ENCODE data around the gene CCDC78. TPM values are rescaled to one million over a fixed set of nuclear protein-coding genes. Genes with fewer than 3 reads are reported as not detected.

CCDC78 gene
- total and polyA plus RNA-seq, 2 donors, result 4.8 to 12.4 TPM

DNA sequence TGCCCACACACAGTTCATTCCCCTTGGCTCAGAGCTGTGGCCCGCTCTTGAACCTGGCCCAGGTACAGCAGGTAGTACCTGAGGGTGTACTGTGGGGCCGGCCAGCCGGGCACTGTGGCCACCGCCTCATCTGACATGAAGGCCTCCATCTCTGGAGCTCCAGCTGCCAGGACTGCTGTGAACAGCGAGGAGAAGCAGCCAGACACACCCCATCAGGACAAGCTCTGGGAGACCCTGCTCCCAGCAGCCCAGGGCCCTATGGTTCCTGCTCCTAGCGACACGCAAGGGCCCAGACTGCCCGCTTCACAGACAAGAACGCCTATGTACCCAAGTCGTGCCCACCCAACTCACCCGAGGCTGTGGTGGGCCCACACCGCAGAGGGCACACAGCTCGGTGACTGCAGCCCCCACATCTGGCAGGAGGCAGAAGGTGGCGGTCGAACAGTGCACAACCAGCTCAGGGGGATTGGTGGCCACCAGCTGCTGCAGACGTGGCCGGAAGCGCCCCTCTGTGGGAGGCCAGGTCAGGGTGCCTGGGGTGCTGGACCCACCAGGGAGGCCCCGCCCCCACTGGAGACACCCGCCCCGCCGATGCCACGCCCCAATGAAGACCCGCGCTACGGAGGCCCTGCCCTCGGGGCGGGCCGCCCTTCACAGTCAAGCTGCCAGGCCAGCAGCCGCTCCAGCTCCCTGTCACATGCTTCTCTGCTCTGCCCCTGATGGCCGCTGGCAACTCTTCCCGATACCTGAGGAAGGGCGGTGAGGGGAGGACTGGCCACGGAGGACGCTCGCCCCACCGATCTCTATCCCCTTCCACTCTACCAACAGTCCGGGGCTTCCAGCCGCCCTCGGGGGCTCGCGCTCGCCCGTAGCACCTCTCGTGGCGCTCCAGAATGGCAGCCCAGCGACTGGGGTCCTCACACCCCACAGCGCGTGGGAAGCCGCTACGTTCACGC is 47.1 kb downstream of the CCDC78 start:
- peaks cover 19 to 52% of the 10 kb centered on the region in 2 donors for H3K4me1 ChIP-seq (ENCODE audit: control insufficient read depth in 2 of 2, insufficient read depth in 2 of 2, low read length in 2 of 2)
- peaks cover 0 to 1% of the 10 kb centered on the region in 2 donors for H3K9me3 ChIP-seq (ENCODE audit: control insufficient read depth in 2 of 2, insufficient read depth in 1 of 2, low read length in 1 of 2)
- DNase-seq (ENCODE audit: low read depth in 6 of 9, low spot score in 9 of 9), result peak in 2 of 9 donors; percentile 36 to 57
- H3K27ac ChIP-seq (ENCODE audit: low read depth in 1 of 2, low read length in 1 of 2), result peak overlapping the region; percentile 53 to 74
- peak overlapping the region; percentile 41 to 89 for H3K4me3 ChIP-seq (ENCODE audit: low read length in 2 of 2)
- H3K36me3 ChIP-seq (ENCODE audit: control insufficient read depth in 2 of 2, insufficient read depth in 2 of 2, low read length in 1 of 2), result peaks cover 21% of the 10 kb centered on the region in 2 donors
- 27% methylated on average over 52 of the region's 52 CpGs for WGBS
- H3K27me3 ChIP-seq (ENCODE audit: control insufficient read depth in 2 of 2, insufficient read depth in 1 of 2, low read length in 1 of 2), result peaks cover 32 to 51% of the 10 kb centered on the region in 2 donors

DNA sequence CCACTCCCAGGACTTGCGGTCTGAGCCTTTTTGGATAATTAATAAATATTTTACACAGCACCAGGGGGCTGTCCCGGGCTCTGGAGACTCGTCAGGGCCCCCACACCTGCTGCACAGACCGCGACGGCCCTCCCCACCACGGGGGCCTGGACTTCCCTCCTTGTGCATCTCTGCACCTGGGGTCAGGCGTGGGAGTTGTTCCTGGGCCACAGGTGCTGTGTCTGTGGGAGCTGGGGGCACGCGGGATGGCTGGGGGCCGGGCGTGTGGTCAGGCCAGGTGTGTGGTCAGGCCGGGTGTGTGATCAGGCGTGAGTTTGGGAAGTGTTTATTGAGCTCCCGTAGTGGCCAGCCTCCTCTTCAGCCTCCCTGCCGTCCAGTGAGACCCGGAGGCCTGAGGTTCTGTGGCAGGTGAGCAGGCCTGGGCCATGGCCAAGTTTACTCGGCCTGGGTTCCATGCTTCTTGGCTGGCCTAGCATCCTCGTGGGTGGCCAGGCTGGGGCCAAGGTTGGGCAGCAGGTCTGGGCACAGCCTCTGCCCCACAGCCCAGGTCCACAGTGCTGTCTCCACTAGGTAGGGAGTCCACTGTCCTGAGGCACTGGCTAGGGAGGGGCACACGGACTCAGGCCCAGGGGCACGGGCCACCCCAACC is 47.9 kb downstream of the CCDC78 start:
- 86% methylated on average over 21 of the region's 21 CpGs for WGBS
- Histone ChIP-seq H3K27ac (ENCODE audit: low read depth in 1 of 2, low read length in 1 of 2) (peak overlapping the region in 1 of 2 donors; percentile 13), H3K4me1 (ENCODE audit: control insufficient read depth in 2 of 2, insufficient read depth in 2 of 2, low read length in 2 of 2) (peaks cover 19 to 48% of the 10 kb centered on the region in 2 donors)

DNA sequence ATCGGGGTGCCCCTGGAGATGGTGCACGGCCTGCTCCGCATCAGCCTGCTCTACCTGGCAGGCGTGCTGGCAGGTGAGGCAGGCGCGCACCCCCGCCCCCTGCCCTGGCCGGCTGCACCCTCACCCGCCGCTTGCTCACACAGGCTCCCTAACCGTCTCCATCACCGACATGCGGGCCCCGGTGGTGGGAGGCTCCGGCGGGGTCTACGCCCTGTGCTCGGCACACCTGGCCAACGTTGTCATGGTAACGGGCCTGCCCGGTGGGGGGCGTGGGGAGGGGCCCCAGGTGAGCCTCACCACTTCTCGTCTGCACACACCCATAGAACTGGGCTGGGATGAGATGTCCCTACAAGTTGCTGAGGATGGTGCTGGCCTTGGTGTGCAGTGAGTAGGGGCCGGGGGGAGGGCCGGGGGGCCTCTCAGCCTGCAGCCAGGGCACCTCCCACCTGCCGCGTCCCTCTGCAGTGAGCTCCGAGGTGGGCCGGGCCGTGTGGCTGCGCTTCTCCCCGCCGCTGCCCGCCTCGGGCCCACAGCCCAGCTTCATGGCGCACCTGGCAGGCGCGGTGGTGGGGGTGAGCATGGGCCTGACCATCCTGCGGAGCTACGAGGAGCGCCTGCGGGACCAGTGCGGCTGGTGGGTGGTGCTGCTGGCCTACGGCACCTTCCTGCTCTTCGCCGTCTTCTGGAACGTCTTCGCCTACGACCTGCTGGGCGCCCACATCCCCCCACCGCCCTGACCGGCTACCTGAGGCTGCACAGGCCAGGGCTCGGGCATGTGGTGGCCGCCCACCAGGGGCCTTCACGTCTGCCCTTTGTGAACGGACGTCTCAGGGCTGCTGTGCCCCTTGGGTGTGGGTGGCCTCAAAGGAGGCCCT is 48.7 kb downstream of the CCDC78 start:
- Histone ChIP-seq H3K27me3 (ENCODE audit: control insufficient read depth in 2 of 2, insufficient read depth in 1 of 2, low read length in 1 of 2) (peaks cover 32 to 54% of the 10 kb centered on the region in 2 donors), H3K4me3 (ENCODE audit: low read length in 2 of 2) (no peak overlapping the region), H3K4me1 (ENCODE audit: control insufficient read depth in 2 of 2, insufficient read depth in 2 of 2, low read length in 2 of 2) (peaks cover 19 to 43% of the 10 kb centered on the region in 2 donors), H3K36me3 (ENCODE audit: control insufficient read depth in 2 of 2, insufficient read depth in 2 of 2, low read length in 1 of 2) (peaks cover 29 to 31% of the 10 kb centered on the region in 2 donors), H3K27ac (ENCODE audit: low read depth in 1 of 2, low read length in 1 of 2) (peak overlapping the region in 1 of 2 donors; percentile 60), H3K9me3 (ENCODE audit: control insufficient read depth in 2 of 2, insufficient read depth in 1 of 2, low read length in 1 of 2) (peaks cover 0 to 1% of the 10 kb centered on the region in 2 donors)
- no peak for DNase-seq (ENCODE audit: low read depth in 6 of 9, low spot score in 9 of 9)
- WGBS, result 75% methylated on average over 57 of the region's 57 CpGs

More for the DNA sequence above, 47.9 kb downstream of the CCDC78 start:
- Histone ChIP-seq H3K27me3 (ENCODE audit: control insufficient read depth in 2 of 2, insufficient read depth in 1 of 2, low read length in 1 of 2) (peaks cover 32 to 54% of the 10 kb centered on the region in 2 donors), H3K4me3 (ENCODE audit: low read length in 2 of 2) (no peak overlapping the region), H3K9me3 (ENCODE audit: control insufficient read depth in 2 of 2, insufficient read depth in 1 of 2, low read length in 1 of 2) (peaks cover 0 to 1% of the 10 kb centered on the region in 2 donors), H3K36me3 (ENCODE audit: control insufficient read depth in 2 of 2, insufficient read depth in 2 of 2, low read length in 1 of 2) (peaks cover 29% of the 10 kb centered on the region in 2 donors)
- no peak for DNase-seq (ENCODE audit: low read depth in 6 of 9, low spot score in 9 of 9)

DNA sequence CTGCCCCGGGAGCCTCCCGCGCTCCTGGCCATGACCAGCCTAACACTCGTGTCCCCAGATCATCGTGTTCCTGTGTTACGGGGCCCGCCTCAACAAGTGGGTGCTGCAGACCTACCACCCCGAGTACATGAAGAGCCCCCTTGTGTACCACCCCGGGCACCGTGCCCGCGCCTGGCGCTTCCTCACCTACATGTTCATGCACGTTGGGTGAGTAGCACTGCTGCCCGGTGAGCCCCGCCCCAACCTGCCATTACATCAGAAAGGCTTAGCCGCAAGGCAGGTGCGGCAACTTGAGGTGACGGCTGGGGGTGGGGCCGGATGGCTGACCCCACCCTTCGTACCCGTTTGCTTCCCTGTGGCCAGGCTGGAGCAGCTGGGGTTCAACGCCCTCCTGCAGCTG is 49.3 kb downstream of the CCDC78 start:
- no peak for DNase-seq (ENCODE audit: low read depth in 6 of 9, low spot score in 9 of 9)
- peaks cover 17 to 43% of the 10 kb centered on the region in 2 donors for H3K4me1 ChIP-seq (ENCODE audit: control insufficient read depth in 2 of 2, insufficient read depth in 2 of 2, low read length in 2 of 2)
- peaks cover 29 to 31% of the 10 kb centered on the region in 2 donors for H3K36me3 ChIP-seq (ENCODE audit: control insufficient read depth in 2 of 2, insufficient read depth in 2 of 2, low read length in 1 of 2)

DNA sequence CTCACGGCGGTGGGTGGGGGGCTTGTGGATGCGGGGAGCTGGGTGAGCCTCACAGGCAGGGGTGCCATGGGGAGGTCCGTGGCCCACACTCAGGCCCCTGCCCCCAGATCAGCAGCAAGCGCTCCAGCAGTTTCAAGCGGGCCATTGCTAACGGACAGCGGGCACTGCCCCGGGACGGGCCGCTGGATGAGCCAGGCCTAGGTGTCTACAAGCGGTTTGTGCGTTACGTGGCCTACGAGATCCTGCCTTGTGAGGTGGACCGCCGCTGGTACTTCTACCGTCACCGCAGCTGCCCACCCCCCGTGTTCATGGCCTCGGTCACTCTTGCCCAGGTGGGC is 49.7 kb downstream of the CCDC78 start:
- no peak overlapping the region for H3K4me3 ChIP-seq (ENCODE audit: low read length in 2 of 2)
- peaks cover 13 to 42% of the 10 kb centered on the region in 2 donors for H3K4me1 ChIP-seq (ENCODE audit: control insufficient read depth in 2 of 2, insufficient read depth in 2 of 2, low read length in 2 of 2)
- WGBS, result 95% methylated on average over 21 of the region's 21 CpGs
- H3K9me3 ChIP-seq (ENCODE audit: control insufficient read depth in 2 of 2, insufficient read depth in 1 of 2, low read length in 1 of 2), result no peaks in the 10 kb centered on the region
- no peak for DNase-seq (ENCODE audit: low read depth in 6 of 9, low spot score in 9 of 9)
- H3K27me3 ChIP-seq (ENCODE audit: control insufficient read depth in 2 of 2, insufficient read depth in 1 of 2, low read length in 1 of 2), result peaks cover 32 to 54% of the 10 kb centered on the region in 2 donors
- no peak overlapping the region for H3K27ac ChIP-seq (ENCODE audit: low read depth in 1 of 2, low read length in 1 of 2)
- peaks cover 28 to 31% of the 10 kb centered on the region in 2 donors for H3K36me3 ChIP-seq (ENCODE audit: control insufficient read depth in 2 of 2, insufficient read depth in 2 of 2, low read length in 1 of 2)

More for the DNA sequence above, 49.3 kb downstream of the CCDC78 start:
- peaks cover 32 to 54% of the 10 kb centered on the region in 2 donors for H3K27me3 ChIP-seq (ENCODE audit: control insufficient read depth in 2 of 2, insufficient read depth in 1 of 2, low read length in 1 of 2)
- 75% methylated on average over 23 of the region's 23 CpGs for WGBS
- H3K4me3 ChIP-seq (ENCODE audit: low read length in 2 of 2), result no peak overlapping the region
- peak overlapping the region in 1 of 2 donors; percentile 60 for H3K27ac ChIP-seq (ENCODE audit: low read depth in 1 of 2, low read length in 1 of 2)
- H3K9me3 ChIP-seq (ENCODE audit: control insufficient read depth in 2 of 2, insufficient read depth in 1 of 2, low read length in 1 of 2), result peaks cover 0 to 1% of the 10 kb centered on the region in 2 donors

DNA sequence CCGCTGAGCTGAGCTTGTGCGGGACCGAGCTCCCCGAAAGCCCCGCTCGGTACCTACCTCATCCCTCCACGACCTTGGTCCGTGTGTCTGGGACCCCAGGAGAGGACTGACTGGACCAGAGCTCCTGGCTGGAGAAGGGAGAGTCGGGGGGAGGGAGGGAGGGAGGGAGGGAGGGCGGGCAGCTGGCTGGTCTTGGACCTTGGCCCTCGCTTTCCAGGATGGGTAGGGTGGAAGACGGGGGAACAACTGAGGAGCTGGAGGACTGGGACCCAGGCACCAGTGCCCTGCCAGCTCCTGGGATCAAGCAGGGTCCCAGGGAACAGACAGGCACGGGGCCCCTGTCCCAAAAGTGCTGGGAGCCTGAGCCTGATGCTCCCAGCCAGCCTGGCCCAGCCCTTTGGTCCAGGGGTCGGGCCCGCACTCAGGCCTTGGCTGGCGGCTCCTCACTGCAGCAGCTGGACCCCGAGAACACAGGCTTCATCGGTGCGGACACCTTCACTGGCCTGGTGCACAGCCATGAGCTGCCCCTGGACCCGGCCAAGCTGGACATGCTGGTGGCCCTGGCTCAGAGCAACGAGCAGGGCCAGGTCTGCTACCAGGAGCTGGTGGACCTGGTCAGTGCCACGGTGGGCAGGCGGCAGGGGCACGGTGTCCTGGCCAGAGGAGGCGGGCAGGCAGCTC is 50.2 kb downstream of the CCDC78 start:
- WGBS, result 60% methylated on average over 25 of the region's 25 CpGs
- Histone ChIP-seq H3K9me3 (ENCODE audit: control insufficient read depth in 2 of 2, insufficient read depth in 1 of 2, low read length in 1 of 2) (no peaks in the 10 kb centered on the region), H3K36me3 (ENCODE audit: control insufficient read depth in 2 of 2, insufficient read depth in 2 of 2, low read length in 1 of 2) (peaks cover 30 to 34% of the 10 kb centered on the region in 2 donors), H3K4me3 (ENCODE audit: low read length in 2 of 2) (no peak overlapping the region), H3K4me1 (ENCODE audit: control insufficient read depth in 2 of 2, insufficient read depth in 2 of 2, low read length in 2 of 2) (peaks cover 8 to 37% of the 10 kb centered on the region in 2 donors), H3K27me3 (ENCODE audit: control insufficient read depth in 2 of 2, insufficient read depth in 1 of 2, low read length in 1 of 2) (peaks cover 32 to 54% of the 10 kb centered on the region in 2 donors), H3K27ac (ENCODE audit: low read depth in 1 of 2, low read length in 1 of 2) (no peak overlapping the region)
- DNase-seq (ENCODE audit: low read depth in 6 of 9, low spot score in 9 of 9), result no peak

DNA sequence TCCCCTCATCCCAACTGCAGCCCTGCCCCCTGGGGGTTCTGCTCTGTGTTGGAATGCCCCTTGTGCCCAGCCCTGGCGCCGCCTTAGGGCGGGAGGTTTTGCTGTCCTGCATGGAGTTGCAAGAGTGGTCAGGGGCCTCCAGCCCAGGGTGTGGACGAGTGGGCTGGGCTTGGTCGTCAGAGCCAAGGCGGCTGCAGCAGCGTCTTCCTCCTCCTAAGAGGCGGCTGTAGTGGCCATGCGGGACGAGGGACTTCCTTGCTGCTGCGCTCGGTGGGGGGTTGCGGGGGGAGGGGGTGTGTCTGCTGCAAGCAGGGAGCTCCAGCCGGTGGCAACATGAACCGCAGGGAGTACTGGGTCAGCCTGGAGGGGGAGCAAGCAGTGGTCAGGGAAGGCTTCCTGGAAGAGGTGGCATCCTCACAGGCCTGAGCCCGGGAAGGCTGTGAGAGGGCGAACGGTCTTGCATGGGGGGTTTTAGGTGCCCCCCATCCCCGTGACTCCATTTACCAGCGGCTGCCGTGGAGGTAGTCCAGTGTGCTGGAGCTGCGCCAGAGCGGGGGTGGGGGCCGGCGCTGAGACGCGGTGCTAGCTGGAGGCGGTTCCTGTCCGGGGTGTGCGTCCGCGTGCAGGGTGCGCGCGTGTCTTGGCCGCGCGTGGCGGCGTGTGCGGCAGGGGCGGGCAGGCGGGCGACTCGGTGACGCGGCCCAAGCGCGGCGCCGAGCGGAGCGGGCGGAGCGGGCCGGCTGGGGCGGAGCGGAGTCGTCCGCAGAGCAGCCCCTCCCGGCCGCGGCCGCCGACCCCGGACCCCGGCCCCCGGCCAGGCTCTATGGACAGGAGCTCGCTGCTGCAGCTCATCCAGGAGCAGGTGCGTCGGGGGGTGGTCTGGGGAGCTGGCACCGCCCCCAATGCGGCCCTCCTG is 51.0 kb downstream of the CCDC78 start, which contains the start of gene RHBDL1:
Gene RHBDL1 (plus strand): TSS at position 704 of the 916 bp plus-strand sequence. CDS start 120 bp downstream, at position 824.
- no peaks in the 10 kb centered on the region for H3K9me3 ChIP-seq (ENCODE audit: control insufficient read depth in 2 of 2, insufficient read depth in 1 of 2, low read length in 1 of 2)
- peaks cover 5 to 33% of the 10 kb centered on the region in 2 donors for H3K4me1 ChIP-seq (ENCODE audit: control insufficient read depth in 2 of 2, insufficient read depth in 2 of 2, low read length in 2 of 2)
- no peak within 1 kb of the TSS for H3K27ac ChIP-seq (ENCODE audit: low read depth in 1 of 2, low read length in 1 of 2)
- 12% methylated on average over 73 of the region's 73 CpGs for WGBS
- no peak for DNase-seq (ENCODE audit: low read depth in 6 of 9, low spot score in 9 of 9)
- peaks cover 38 to 42% of the 10 kb centered on the region in 2 donors for H3K36me3 ChIP-seq (ENCODE audit: control insufficient read depth in 2 of 2, insufficient read depth in 2 of 2, low read length in 1 of 2)
- peak within 1 kb of the TSS in 1 of 2 donors; percentile 12 for H3K4me3 ChIP-seq (ENCODE audit: low read length in 2 of 2)
- H3K27me3 ChIP-seq (ENCODE audit: control insufficient read depth in 2 of 2, insufficient read depth in 1 of 2, low read length in 1 of 2), result peaks cover 32 to 54% of the 10 kb centered on the region in 2 donors

All from thymus (tissue), 11 donors.